ENCODE data around the gene NCAPG.

Gene NCAPG, protein sequence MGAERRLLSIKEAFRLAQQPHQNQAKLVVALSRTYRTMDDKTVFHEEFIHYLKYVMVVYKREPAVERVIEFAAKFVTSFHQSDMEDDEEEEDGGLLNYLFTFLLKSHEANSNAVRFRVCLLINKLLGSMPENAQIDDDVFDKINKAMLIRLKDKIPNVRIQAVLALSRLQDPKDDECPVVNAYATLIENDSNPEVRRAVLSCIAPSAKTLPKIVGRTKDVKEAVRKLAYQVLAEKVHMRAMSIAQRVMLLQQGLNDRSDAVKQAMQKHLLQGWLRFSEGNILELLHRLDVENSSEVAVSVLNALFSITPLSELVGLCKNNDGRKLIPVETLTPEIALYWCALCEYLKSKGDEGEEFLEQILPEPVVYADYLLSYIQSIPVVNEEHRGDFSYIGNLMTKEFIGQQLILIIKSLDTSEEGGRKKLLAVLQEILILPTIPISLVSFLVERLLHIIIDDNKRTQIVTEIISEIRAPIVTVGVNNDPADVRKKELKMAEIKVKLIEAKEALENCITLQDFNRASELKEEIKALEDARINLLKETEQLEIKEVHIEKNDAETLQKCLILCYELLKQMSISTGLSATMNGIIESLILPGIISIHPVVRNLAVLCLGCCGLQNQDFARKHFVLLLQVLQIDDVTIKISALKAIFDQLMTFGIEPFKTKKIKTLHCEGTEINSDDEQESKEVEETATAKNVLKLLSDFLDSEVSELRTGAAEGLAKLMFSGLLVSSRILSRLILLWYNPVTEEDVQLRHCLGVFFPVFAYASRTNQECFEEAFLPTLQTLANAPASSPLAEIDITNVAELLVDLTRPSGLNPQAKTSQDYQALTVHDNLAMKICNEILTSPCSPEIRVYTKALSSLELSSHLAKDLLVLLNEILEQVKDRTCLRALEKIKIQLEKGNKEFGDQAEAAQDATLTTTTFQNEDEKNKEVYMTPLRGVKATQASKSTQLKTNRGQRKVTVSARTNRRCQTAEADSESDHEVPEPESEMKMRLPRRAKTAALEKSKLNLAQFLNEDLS

DNA sequence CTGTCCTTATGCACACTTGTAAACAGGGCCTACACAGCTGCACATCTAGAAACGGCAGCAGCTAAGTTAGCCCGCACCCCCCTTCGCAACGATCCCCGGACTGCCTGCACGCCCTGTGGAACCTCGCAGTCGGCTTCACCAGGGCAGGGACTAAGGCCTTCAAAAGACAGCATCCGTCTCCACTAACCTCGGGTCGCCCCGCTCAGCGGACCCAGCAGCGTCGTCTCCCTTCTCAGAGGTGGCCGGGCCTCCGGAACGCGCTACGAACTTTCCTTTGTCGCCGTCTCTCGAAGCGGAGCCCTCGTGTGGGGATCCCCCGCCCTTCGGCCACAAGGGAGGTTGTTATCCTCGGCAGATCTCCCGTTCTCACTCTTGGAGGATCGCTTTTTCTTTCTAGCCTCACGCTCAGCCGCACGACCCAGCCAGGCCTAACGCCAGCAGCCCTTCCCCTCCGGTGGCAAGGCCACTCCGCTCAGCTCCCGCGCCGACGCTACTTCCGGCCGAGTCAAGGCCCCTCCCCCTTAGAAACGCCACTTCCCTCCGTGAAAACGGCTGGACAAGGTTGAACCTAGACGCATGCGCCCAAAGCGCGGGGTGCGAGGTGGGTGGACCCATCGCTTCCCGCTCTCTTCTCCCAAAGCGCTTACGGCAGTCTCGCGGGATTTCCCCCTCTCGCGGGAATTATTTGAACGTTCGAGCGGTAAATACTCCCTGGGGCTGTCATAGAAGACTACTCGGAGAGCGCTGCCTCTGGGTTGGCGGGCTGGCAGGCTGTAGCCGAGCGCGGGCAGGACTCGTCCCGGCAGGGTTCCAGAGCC is at the start of gene NCAPG, which contains the start of gene DCAF16:
TSS of gene NCAPG (plus strand) at position 720 of the 818 bp plus-strand sequence. CDS start 99 bp downstream, outside the sequence.
TSS of gene DCAF16 (minus strand) at position 498 of the 818 bp plus-strand sequence. CDS start 6,616 bp downstream, outside the sequence.
- peak; percentile 99 for DNase-seq

DNA sequence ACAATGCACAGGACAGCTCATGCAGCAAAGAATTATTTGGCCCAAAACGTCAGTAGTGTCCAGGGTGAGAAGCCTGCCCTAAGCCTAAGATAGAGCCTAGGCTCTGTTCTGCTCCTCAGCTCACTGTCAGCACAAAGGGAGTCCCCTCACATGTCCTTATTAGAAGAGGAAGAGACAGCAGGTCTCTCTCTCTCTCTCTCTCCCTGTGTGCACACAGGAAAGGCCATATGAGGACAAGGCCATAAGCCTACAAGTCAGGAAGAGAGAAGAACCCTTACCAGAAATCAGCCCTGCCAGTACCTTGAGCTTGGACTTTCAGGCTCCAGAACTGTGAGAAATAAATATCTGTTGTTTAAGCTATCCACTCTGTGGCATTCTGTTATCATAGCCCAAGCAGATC is 49.7 kb upstream of the NCAPG start:
- DNase-seq = no peak

- no peak for DNase-seq
These were observed 48.1 kb upstream of the NCAPG start for GRCh38 chr4:17762726-17763125.

DNA sequence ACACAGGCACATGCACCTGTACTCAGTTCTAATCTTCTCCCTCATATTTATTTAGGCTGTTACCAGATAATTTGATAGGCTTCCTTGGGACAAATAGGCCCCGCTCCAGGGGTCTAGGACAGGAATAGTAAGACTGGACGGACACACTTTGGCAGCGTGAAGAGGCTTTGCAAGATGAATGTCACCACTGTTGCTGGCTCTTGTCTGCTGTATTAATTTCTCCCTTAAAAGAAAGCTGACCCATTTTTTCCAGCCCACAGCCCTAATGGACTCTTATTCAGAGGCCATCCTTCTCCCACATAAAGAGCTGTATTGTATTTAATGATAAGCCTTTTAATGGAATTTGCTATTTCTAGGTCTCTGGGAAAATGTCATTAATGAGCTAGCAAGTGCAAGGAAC is 47.4 kb upstream of the NCAPG start:
- DNase-seq = no peak

GRCh38 chr4:17763931-17764330 is 46.8 kb upstream of the NCAPG start:
- no peak for DNase-seq

DNA sequence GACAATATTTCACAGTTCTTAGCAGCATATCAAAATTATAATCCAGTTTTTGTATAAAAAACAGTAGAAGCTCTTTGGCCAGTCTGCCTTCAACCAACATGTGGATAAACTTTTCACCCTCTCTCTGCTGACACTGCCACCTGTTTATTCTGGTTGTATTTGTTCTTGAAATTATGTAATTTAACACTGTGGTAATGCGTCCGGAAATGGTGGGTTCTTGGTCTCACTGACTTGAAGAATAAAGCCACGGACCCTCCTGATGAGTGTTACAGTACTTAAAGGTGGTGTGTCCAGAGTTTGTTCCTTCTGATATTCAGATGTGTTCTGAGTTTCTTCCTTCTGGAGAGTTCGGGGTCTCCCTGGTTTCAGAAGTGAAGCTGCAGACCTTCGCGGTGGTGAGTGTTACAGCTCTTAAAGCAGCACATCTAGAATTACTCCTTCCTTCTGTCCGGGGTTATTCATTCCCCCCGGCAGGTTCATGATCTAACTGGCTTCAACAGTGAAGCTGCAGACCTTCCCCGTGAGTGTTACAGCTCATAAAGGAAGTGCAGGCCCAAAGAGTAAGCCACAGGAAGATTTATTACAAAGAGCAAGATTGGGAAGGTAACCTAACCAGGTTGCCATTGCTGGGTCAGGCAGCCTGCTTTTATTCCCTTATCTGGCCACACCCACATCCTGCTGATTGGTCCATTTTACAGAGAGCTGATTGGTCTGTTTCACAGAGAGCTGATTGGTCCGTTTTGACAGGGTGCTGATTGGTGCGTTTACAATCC is 45.1 kb upstream of the NCAPG start:
- no peak for DNase-seq

- DNase-seq = no peak
These were observed 43.8 kb upstream of the NCAPG start for GRCh38 chr4:17766826-17767458.

GRCh38 chr4:17769406-17770174 is 41.2 kb upstream of the NCAPG start:
- no peak for DNase-seq

DNA sequence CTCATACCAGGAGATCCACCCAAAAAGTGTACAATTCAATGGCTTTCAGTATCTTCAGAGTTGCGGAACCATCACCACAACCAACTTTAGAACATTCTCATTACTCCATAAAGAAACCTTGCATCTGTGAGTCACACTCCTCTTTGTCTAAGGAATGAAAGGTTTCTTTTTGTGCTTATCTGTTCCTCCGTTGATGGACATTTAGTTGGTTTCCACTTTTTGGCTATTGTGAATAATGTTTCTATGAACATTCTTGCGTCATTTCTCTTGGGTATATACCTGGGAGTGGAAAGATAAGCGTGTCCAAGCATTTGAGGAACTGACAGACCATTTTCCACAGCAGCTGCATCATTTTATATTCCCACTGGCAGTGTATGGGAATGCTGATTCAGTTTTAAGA is 39.9 kb upstream of the NCAPG start:
- no peak for DNase-seq

DNA sequence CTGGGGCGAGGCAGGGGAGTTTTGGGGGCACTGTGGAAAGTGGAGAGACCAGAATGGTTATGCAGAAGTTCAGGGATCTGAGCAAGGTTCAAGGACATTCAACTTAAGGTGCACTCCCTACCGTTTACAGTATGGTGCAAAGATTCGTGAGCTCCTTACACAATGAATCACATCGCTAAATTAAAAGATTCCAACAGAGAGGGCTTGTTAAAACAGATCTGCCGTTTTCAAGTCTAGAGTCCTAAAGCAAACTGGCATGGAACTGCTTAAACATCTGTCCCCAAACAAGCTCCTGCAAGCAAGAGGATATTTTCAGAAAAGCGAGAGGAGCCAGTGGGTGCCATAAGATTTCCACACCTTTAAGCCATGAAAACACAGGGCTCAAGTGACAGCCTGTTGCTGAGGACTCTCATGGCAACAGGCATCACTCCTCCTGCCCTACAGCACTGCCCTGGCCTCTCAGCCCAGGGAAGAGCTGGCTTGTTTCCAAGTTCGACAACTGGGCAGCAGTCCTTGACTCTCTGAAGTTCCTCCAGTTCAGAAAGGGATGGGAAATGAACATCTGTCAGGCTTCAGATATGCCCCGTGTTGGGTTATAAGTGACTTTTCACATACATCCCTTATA is 39.4 kb upstream of the NCAPG start:
- no peak for DNase-seq

GRCh38 chr4:17773135-17773698 is 37.6 kb upstream of the NCAPG start:
- DNase-seq = no peak

GRCh38 chr4:17778431-17778830 is 32.3 kb upstream of the NCAPG start:
- no peak for DNase-seq

GRCh38 chr4:17780501-17781299 is 30.1 kb upstream of the NCAPG start:
- no peak for DNase-seq

DNA sequence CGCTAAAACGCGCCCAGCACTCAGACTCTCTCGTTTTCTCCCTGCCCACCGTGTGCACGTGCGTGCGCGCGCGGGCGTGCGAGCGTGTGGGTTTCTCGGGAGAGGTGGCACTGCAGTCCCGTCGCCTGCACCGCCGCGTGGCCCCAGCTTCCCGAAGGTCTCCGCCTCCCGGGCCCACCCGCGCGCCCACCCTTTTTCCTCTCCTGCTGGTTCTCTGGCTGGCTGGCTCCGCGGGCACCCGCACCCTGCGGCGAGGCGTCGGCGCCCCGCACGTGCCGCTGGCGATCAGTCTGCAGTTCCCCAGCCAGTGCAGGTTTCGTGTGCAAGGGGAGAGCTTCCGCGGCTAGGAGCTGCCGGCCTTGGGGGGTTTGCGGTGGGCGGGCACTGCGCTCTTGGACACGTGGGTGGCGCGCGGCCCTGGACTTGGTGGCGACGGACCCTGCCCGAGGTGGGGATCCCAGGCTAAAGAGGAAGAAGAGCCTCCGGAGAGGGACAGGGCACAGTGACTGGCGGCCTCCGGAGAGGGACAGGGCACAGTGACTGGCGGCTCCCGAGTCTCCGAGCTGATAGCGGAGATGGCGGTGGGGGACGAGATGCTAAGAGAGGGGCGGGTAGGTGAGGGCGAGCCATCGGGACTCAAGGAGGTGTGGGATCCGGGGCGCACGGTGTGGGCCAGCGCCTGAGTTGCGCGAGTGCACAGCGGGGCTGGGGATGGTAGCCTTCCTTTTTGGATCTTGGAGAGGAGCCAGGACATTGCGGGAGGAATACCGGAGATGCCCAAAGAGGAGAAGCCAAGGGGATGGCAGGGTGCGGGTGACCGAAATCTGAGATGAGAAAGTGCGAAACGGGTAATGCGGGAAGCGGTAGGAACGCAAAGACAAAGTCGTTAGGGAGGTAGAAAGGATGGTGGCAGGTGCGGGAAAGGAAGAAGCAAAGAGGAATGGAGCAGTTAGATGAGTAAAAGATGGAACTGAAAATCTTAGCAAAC is 29.2 kb upstream of the NCAPG start, which contains the start of gene FAM184B:
TSS of gene FAM184B (minus strand) at position 322 of the 988 bp plus-strand sequence. CDS start 322 bp downstream, outside the sequence.
- no peak for DNase-seq

GRCh38 chr4:17785858-17786257 is 24.9 kb upstream of the NCAPG start:
- no peak for DNase-seq

DNA sequence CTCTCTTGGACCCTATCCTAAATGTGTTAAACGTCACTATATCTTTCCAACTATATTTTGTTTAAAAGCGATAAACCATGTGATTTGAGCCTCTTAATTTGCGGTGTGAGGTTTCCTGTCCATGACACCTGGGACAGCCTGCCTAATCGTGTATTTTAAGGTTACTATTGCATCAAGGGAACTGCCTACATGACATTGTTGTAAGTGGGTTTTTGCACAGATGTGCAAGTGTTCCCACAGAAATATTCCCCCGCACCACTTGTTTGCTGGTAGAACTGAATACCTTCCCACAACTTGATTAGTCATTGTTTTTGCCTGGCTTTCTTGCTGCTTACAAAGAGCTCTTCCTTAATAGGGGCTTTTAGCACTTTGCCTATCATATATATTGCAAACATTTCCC is 24.2 kb upstream of the NCAPG start:
- DNase-seq = no peak

DNA sequence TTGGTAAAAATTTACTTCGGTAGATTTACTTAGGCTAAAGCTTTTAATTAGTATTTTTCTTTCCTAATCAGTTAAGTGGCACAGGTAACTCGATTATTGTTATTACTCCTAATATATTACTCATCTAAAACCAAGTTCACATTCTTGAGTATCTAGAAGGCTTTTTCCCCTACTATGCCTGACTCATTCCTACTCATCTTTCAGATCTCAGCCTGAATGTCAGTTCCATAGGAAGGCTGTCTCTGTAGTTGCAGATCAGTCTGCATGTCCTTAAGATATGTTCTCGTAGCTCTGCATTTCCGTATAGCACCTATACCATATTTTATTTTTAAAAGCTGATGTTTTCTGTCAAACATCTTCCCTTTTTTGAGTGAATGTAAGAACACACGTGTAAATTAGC is 23.5 kb upstream of the NCAPG start:
- DNase-seq = no peak
